Purkinje cell (primary cell): ENCODE results near the gene SMIM36. TPM values are rescaled to one million over a fixed set of nuclear protein-coding genes. Genes with fewer than 3 reads are reported as not detected.

Experiments used
- polyA plus RNA-seq: library from polyadenylated mRNA; unstranded; fragments of >200 nt; fragmentation: Nextera tagmentation; gene quantifications from 2 replicates; pipeline ENCODE4 v1.2.1, GENCODE V29; 2014

The SMIM36 gene
- polyA plus RNA-seq, result not detected in 2 replicates

GRCh38 chr17:55510986-55511721, at the start of gene SMIM36:
Gene SMIM36, minus strand, starts transcription at chr17:55511452.

GRCh38 chr17:55421179-55421934, 89.9 kb downstream of the SMIM36 start, which contains the start of gene MMD:
Gene MMD, minus strand, starts transcription at chr17:55421835. Its CDS starts 140 bp downstream, at chr17:55421695.

Other genes starting within 250 kb of the SMIM36 start
- 18.8 and 24.7 TPM in 2 replicates for gene HLF, start 246.5 kb downstream of the SMIM36 start, polyA plus RNA-seq
- 35.9 and 49.8 TPM in 2 replicates for gene MMD, start 89.6 kb downstream of the SMIM36 start, polyA plus RNA-seq
- gene TMEM100, start 211.4 kb upstream of the SMIM36 start, polyA plus RNA-seq, result 0.19 TPM in 1 of 2 replicates, not detected in the other
- gene PCTP, start 239.6 kb upstream of the SMIM36 start, polyA plus RNA-seq, result 2.1 and 3.5 TPM in 2 replicates